HepG2 (cell line): ENCODE measurements around the gene NEMP2. TPM values are rescaled to one million over a fixed set of nuclear protein-coding genes. Genes with fewer than 3 reads are reported as not detected.
A peak's percentile ranks its signal among the peaks of the same experiment; 100 is the strongest.

ENCODE experiments used
- AHR ChIP-seq: IDR thresholded peaks from 2 replicates; pipeline ENCODE4 v1.6.1; 2018; ENCODE audit warnings: missing genetic modification reagents, missing compliant biosample characterization
- ARNTL ChIP-seq: sonication (generic); formaldehyde crosslinking; IDR thresholded peaks from 2 replicates; pipeline ENCODE4 v1.4.0; 2020; ENCODE audit warnings: mild to moderate bottlenecking, missing genetic modification reagents
- FOXJ3 ChIP-seq: sonication (generic); formaldehyde crosslinking; IDR thresholded peaks from 2 replicates; pipeline ENCODE4 v1.4.0; 2020; ENCODE audit warnings: missing genetic modification reagents, mild to moderate bottlenecking, borderline replicate concordance
- HHEX ChIP-seq: IDR thresholded peaks from 2 replicates; pipeline ENCODE4 v1.6.1; 2016; ENCODE audit warnings: control low read depth
- IRF2 ChIP-seq: IDR thresholded peaks from 2 replicates; pipeline ENCODE4 v1.6.1; 2018; ENCODE audit warnings: missing genetic modification reagents, missing compliant biosample characterization
- IRX3 ChIP-seq: sonication (generic); formaldehyde crosslinking; IDR thresholded peaks from 2 replicates; pipeline ENCODE4 v1.8.1; 2023; ENCODE audit warnings: mild to moderate bottlenecking, low read depth, missing genetic modification reagents, borderline replicate concordance
- KAT7 ChIP-seq: IDR thresholded peaks from 2 replicates; pipeline ENCODE4 v1.6.1; 2018; ENCODE audit warnings: borderline replicate concordance, missing compliant biosample characterization
- KDM3A ChIP-seq: IDR thresholded peaks from 2 replicates; pipeline ENCODE4 v1.6.1; 2018; ENCODE audit warnings: low read depth, missing compliant biosample characterization
- MAF1 ChIP-seq: sonication (generic); formaldehyde crosslinking; IDR thresholded peaks from 2 replicates; pipeline ENCODE4 v1.5.0; 2020; ENCODE audit warnings: missing genetic modification reagents, borderline replicate concordance
- NR1H2 ChIP-seq: sonication (generic); formaldehyde crosslinking; IDR thresholded peaks from 2 replicates; pipeline ENCODE4 v1.8.1; 2022; ENCODE audit warnings: low read depth, missing genetic modification reagents, borderline replicate concordance
- NRL ChIP-seq: sonication (generic); formaldehyde crosslinking; IDR thresholded peaks from 2 replicates; pipeline ENCODE4 v1.5.0; 2020; ENCODE audit warnings: missing genetic modification reagents, mild to moderate bottlenecking, moderate library complexity, borderline replicate concordance
- RCOR2 ChIP-seq: IDR thresholded peaks from 2 replicates; pipeline ENCODE4 v1.6.1; 2016; ENCODE audit warnings: missing biosample characterization, missing genetic modification reagents
- SIN3A ChIP-seq: IDR thresholded peaks from 2 replicates; pipeline ENCODE4 v1.6.1; 2011; ENCODE audit warnings: low read depth, mild to moderate bottlenecking, control low read depth, low read length, borderline replicate concordance
- SOX6 ChIP-seq, 2 experiments: fragments of 450-650 bp in 1 of 2; sonication (generic) in 1 of 2; formaldehyde crosslinking in 1 of 2; IDR thresholded peaks; 2 replicates each; pipeline versions ENCODE4 v1.4.0 to v1.6.1; 2017 to 2020; ENCODE audit warnings: antibody characterized with exemption in 1 of 2, mild to moderate bottlenecking in 1 of 2, missing genetic modification reagents in 1 of 2
- THAP11 ChIP-seq: IDR thresholded peaks from 2 replicates; pipeline ENCODE4 v1.6.1; 2016; ENCODE audit warnings: missing biosample characterization, missing genetic modification reagents
- TOPORS ChIP-seq: sonication (generic); formaldehyde crosslinking; IDR thresholded peaks from 2 replicates; pipeline ENCODE4 v1.8.0; 2023; ENCODE audit warnings: mild to moderate bottlenecking, missing genetic modification reagents
- TRIM24 ChIP-seq: sonication (generic); formaldehyde crosslinking; IDR thresholded peaks from 2 replicates; pipeline ENCODE4 v1.8.0; 2022; ENCODE audit warnings: mild to moderate bottlenecking, missing genetic modification reagents
- ZBTB1 ChIP-seq: sonication (generic); formaldehyde crosslinking; IDR thresholded peaks from 2 replicates; pipeline ENCODE4 v1.4.0; 2020; ENCODE audit warnings: missing genetic modification reagents, borderline replicate concordance
- ZBTB7B ChIP-seq: sonication (generic); formaldehyde crosslinking; IDR thresholded peaks from 2 replicates; pipeline ENCODE4 v1.4.0; 2020; ENCODE audit warnings: missing genetic modification reagents
- ZFX ChIP-seq: sonication (generic); formaldehyde crosslinking; IDR thresholded peaks from 2 replicates; pipeline ENCODE4 v1.4.0; 2020; ENCODE audit warnings: mild to moderate bottlenecking, low read depth, missing genetic modification reagents, moderate library complexity
- ZNF17 ChIP-seq: sonication (generic); formaldehyde crosslinking; IDR thresholded peaks from 2 replicates; pipeline ENCODE4 v1.5.0; 2020; ENCODE audit warnings: mild to moderate bottlenecking, missing genetic modification reagents
- ZNF333 ChIP-seq: sonication (generic); formaldehyde crosslinking; IDR thresholded peaks from 2 replicates; pipeline ENCODE4 v1.4.0; 2020; ENCODE audit warnings: mild to moderate bottlenecking, missing genetic modification reagents, borderline replicate concordance
- ZNF430 ChIP-seq: sonication (generic); formaldehyde crosslinking; IDR thresholded peaks from 2 replicates; pipeline ENCODE4 v1.9.0; 2021; ENCODE audit warnings: mild to moderate bottlenecking, missing genetic modification reagents
- ZNF552 ChIP-seq: sonication (generic); formaldehyde crosslinking; IDR thresholded peaks from 2 replicates; pipeline ENCODE4 v1.9.0; 2022; ENCODE audit warnings: missing genetic modification reagents, mild to moderate bottlenecking, borderline replicate concordance
- ZNF557 ChIP-seq: sonication (generic); formaldehyde crosslinking; IDR thresholded peaks from 2 replicates; pipeline ENCODE4 v1.4.0; 2020; ENCODE audit warnings: missing genetic modification reagents
- ZNF589 ChIP-seq: sonication (generic); formaldehyde crosslinking; conservative IDR thresholded peaks from 2 replicates; pipeline ENCODE4 v1.8.0; 2022; ENCODE audit warnings: mild to moderate bottlenecking, moderate library complexity, missing genetic modification reagents
- ZNF670 ChIP-seq: sonication (generic); formaldehyde crosslinking; IDR thresholded peaks from 2 replicates; pipeline ENCODE4 v1.8.0; 2022; ENCODE audit warnings: mild to moderate bottlenecking, missing genetic modification reagents, borderline replicate concordance
- ZNF850 ChIP-seq: sonication (generic); formaldehyde crosslinking; conservative IDR thresholded peaks from 2 replicates; pipeline ENCODE4 v1.9.0; 2021; ENCODE audit warnings: mild to moderate bottlenecking, missing genetic modification reagents
- polyA plus RNA-seq, 8 experiments: library from polyadenylated mRNA; depleted of rRNA in 3 of 8; stranded (reverse) in 7 of 8; unstranded in 1 of 8; fragments of >200 nt; fragmentation: Illumina TruSeq in 4 of 8; extraction: Trizol in 4 of 8; gene quantifications; 2 replicates each; pipeline versions ENCODE4 v1.2.1 to v1.2.3, GENCODE V29; 2011 to 2016; ENCODE audit warnings: low read depth in 4 of 8, missing spikeins in 1 of 8, mixed read lengths in 1 of 8; ENCODE audit not compliant: insufficient read depth in 1 of 8
- total RNA-seq, 5 experiments: library from RNA; depleted of rRNA; stranded (reverse); fragments of >200 nt; fragmentation: Illumina TruSeq; extraction: Trizol; gene quantifications; 2 replicates each; pipeline ENCODE4 v1.2.3, GENCODE V29; 2016; ENCODE audit warnings: low read depth in 1 of 5
- TF ChIP-seq, protein P1 (sequence below): sonication (generic); formaldehyde crosslinking; IDR thresholded peaks from 2 replicates; pipeline ENCODE4 v1.5.1; 2020; ENCODE audit warnings: missing genetic modification reagents, mild to moderate bottlenecking, borderline replicate concordance
- TF ChIP-seq, protein P2 (sequence below): sonication (generic); formaldehyde crosslinking; IDR thresholded peaks from 2 replicates; pipeline ENCODE4 v1.8.0; 2022; ENCODE audit warnings: low read depth, missing genetic modification reagents

Gene NEMP2
- total and polyA plus RNA-seq, 2 of the 13 experiments (the other 11 are each of a cell fraction or from before 2014, with no cell fraction given), result 2.4 to 9.8 TPM

DNA sequence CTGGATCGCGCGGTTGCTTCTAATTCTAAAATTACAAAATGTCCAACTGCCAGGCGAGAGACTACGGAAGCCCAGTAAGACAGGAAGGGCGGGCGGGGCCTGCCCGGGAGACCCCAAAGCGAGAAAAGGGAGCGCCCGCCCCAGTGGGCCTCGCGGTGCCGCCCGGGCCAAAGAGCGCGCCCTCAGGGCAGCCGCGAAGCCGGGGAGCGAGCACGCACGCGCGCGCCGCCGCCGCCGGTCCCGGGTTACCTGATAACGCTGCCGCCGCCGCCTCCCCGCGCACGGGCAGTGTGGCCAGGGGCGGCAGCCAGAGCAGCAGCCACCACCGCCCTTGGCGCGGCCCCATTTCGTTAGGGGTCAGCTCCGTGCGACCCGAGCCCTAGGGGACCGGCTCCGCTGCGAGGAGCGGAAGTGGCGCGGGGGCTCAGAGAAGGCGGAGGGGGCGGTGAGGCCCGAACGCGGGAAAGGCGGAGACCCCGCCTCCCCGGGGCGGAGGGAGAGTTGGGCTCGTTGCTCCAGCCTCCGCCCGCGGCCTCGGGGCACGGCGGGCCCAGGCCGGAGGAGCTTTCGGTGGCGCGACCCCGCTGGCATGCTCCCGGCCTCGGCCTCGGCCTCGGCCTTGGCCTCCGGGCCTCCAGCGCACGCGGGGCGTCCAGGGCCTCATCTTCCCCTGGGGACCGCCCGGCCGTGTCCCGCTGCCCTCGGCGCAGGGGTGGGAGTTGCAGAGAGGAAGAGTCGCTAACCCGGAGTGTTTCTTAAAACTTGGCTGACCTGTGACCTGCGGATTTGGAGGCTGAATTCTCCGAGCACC is at the start of gene NEMP2 (continued):
- TF ChIP-seq ZNF552 (CRISPR knock-in tag) (peak; percentile 69), ZFX (CRISPR knock-in tag) (peak; percentile 99), RCOR2 (CRISPR knock-in tag) (0 out of 2 replicates have a peak, but pooled peaks have one; percentile 13), KAT7 (CRISPR knock-in tag) (peak; percentile 99), ZNF17 (CRISPR knock-in tag) (no peak; the same call in 1 of the 2 replicates), ZBTB1 (CRISPR knock-in tag) (no peak), ZBTB7B (CRISPR knock-in tag) (peak; percentile 94), ZNF850 (CRISPR knock-in tag) (peak; percentile 92; the same call in 1 of the 2 replicates), IRX3 (peak; percentile 96; the same call in 1 of the 2 replicates), SOX6 (IDR thresholded peaks at IDR 0.05) (no peak), SOX6 (CRISPR knock-in tag; IDR thresholded peaks at IDR 0.05) (peak; percentile 54), NRL (CRISPR knock-in tag) (0 out of 2 replicates have a peak, but pooled peaks have one; percentile 82), NR1H2 (CRISPR knock-in tag) (no peak), IRF2 (peak; percentile 91), ZNF430 (CRISPR knock-in tag) (peak; percentile 96), ZNF557 (CRISPR knock-in tag) (peak; percentile 88; the same call in 1 of the 2 replicates), AHR (CRISPR knock-in tag) (peak; percentile 84; the same call in 1 of the 2 replicates), THAP11 (peak; percentile 83), TRIM24 (CRISPR knock-in tag) (0 out of 2 replicates have a peak, but pooled peaks have one; percentile 57), ZNF670 (peak; percentile 98), KDM3A (peak; percentile 93), SIN3A (peak; percentile 73; the same call in 1 of the 2 replicates), FOXJ3 (peak; percentile 43; the same call in 1 of the 2 replicates), HHEX (CRISPR knock-in tag) (0 out of 2 replicates have a peak, but pooled peaks have one; percentile 20), ARNTL (peak; percentile 89), ZNF333 (CRISPR knock-in tag) (peak; percentile 96), ZNF589 (CRISPR knock-in tag) (peak; percentile 98), TOPORS (no peak; the same call in 1 of the 2 replicates), MAF1 (CRISPR knock-in tag) (no peak; the same call in 1 of the 2 replicates)
- TF ChIP-seq, protein P1, sequence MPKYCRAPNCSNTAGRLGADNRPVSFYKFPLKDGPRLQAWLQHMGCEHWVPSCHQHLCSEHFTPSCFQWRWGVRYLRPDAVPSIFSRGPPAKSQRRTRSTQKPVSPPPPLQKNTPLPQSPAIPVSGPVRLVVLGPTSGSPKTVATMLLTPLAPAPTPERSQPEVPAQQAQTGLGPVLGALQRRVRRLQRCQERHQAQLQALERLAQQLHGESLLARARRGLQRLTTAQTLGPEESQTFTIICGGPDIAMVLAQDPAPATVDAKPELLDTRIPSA (CRISPR knock-in tag), result peak; percentile 69; the same call in 1 of the 2 replicates
- TF ChIP-seq, protein P2, sequence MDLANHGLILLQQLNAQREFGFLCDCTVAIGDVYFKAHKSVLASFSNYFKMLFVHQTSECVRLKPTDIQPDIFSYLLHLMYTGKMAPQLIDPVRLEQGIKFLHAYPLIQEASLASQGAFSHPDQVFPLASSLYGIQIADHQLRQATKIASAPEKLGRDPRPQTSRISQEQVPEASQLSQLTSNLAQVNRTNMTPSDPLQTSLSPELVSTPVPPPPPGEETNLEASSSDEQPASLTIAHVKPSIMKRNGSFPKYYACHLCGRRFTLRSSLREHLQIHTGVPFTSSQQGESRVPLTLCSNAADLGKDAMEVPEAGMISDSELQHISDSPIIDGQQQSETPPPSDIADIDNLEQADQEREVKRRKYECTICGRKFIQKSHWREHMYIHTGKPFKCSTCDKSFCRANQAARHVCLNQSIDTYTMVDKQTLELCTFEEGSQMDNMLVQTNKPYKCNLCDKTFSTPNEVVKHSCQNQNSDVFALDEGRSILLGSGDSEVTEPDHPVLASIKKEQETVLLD (CRISPR knock-in tag), result peak; percentile 99
